NCI-H526 treated with DMSO at 0.1 percent for 48 hours (cell line): ENCODE measurements around the gene FAM124B.

ENCODE experiments used
- DNase-seq: peaks from one replicate; lab custom pipeline; 2025; lab: John Stamatoyannopoulos, UW

Gene FAM124B

GRCh38 chr2:224401641-224402342 lies at the start of gene FAM124B:
TSS of gene FAM124B (minus strand) at chr2:224402107. CDS start at chr2:224401768, 339 bp downstream.
- DNase-seq = no peak

GRCh38 chr2:224449212-224450147 lies 47.6 kb upstream of the FAM124B start:
- DNase-seq = no peak

GRCh38 chr2:224448236-224448635 lies 46.3 kb upstream of the FAM124B start:
- DNase-seq = no peak

GRCh38 chr2:224444783-224445182 lies 42.9 kb upstream of the FAM124B start:
- DNase-seq = no peak

GRCh38 chr2:224444021-224444420 lies 42.1 kb upstream of the FAM124B start:
- DNase-seq = no peak

- no peak for DNase-seq
Measured at GRCh38 chr2:224442071-224442967, 40.4 kb upstream of the FAM124B start.

- DNase-seq = no peak
Measured at GRCh38 chr2:224440988-224441387, 39.1 kb upstream of the FAM124B start.

GRCh38 chr2:224438726-224439125 lies 36.8 kb upstream of the FAM124B start:
- DNase-seq = no peak

- no peak for DNase-seq
Measured at GRCh38 chr2:224436634-224437033, 34.7 kb upstream of the FAM124B start.

GRCh38 chr2:224434618-224435017 lies 32.7 kb upstream of the FAM124B start:
- no peak for DNase-seq

- DNase-seq = no peak
Measured at GRCh38 chr2:224433442-224433841, 31.5 kb upstream of the FAM124B start.

GRCh38 chr2:224432003-224432579 lies 30.2 kb upstream of the FAM124B start:
- no peak for DNase-seq

- DNase-seq = no peak
Measured at GRCh38 chr2:224429441-224429810, 27.5 kb upstream of the FAM124B start.

GRCh38 chr2:224428787-224429440 lies 27.0 kb upstream of the FAM124B start:
- no peak for DNase-seq

- DNase-seq = no peak
Measured at GRCh38 chr2:224427471-224427870, 25.6 kb upstream of the FAM124B start.

GRCh38 chr2:224426656-224427055 lies 24.7 kb upstream of the FAM124B start:
- no peak for DNase-seq

- DNase-seq = no peak
Measured at GRCh38 chr2:224421065-224421464, 19.2 kb upstream of the FAM124B start.

- DNase-seq = no peak
Measured at GRCh38 chr2:224417947-224418346, 16.0 kb upstream of the FAM124B start.

- DNase-seq = no peak
Measured at GRCh38 chr2:224417361-224417729, 15.4 kb upstream of the FAM124B start.

- no peak for DNase-seq
Measured at GRCh38 chr2:224416656-224417360, 14.9 kb upstream of the FAM124B start.

GRCh38 chr2:224413381-224413780 lies 11.5 kb upstream of the FAM124B start:
- DNase-seq = no peak
